T-helper 9 cell (primary cell): ENCODE results near the gene SHB.

ENCODE experiments used
- DNase-seq: peaks from one replicate; pipeline ENCODE4 v3.0.0-alpha.2; 2020
- total RNA-seq, 2 donors: gene quantifications; one replicate each; lab custom pipeline; 2026; lab: John Stamatoyannopoulos, UW

The SHB gene
- 1.1 to 2.2 reads per million in 2 donors for total RNA-seq

GRCh38 chr9:38068701-38069628 lies at the start of gene SHB:
SHB (minus strand) TSS chr9:38069227; CDS start chr9:38068645, 582 bp downstream.
- peak; percentile 84 for DNase-seq

GRCh38 chr9:38117651-38118050 lies 48.6 kb upstream of the SHB start:
- DNase-seq, result no peak

GRCh38 chr9:38114905-38115304 lies 45.9 kb upstream of the SHB start:
- no peak for DNase-seq

GRCh38 chr9:38112456-38112855 lies 43.4 kb upstream of the SHB start:
- DNase-seq, result no peak

- DNase-seq, result no peak
Measured at GRCh38 chr9:38112049-38112448, 43.0 kb upstream of the SHB start.

- DNase-seq, result no peak
Measured at GRCh38 chr9:38110476-38110875, 41.4 kb upstream of the SHB start.

GRCh38 chr9:38109601-38110000 lies 40.6 kb upstream of the SHB start:
- no peak for DNase-seq

GRCh38 chr9:38108326-38108725 lies 39.3 kb upstream of the SHB start:
- no peak for DNase-seq

GRCh38 chr9:38107811-38108304 lies 38.8 kb upstream of the SHB start:
- DNase-seq, result no peak

GRCh38 chr9:38107405-38107804 lies 38.4 kb upstream of the SHB start:
- no peak for DNase-seq

GRCh38 chr9:38106488-38106887 lies 37.5 kb upstream of the SHB start:
- no peak for DNase-seq

- no peak for DNase-seq
Measured at GRCh38 chr9:38103340-38103739, 34.3 kb upstream of the SHB start.

GRCh38 chr9:38101423-38101822 lies 32.4 kb upstream of the SHB start:
- DNase-seq, result no peak

- DNase-seq, result no peak
Measured at GRCh38 chr9:38096238-38096805, 27.3 kb upstream of the SHB start.

GRCh38 chr9:38094165-38094564 lies 25.1 kb upstream of the SHB start:
- DNase-seq, result no peak

- DNase-seq, result no peak
Measured at GRCh38 chr9:38092656-38093055, 23.6 kb upstream of the SHB start.

GRCh38 chr9:38092200-38092524 lies 23.1 kb upstream of the SHB start:
- DNase-seq, result no peak

GRCh38 chr9:38091310-38092199 lies 22.5 kb upstream of the SHB start:
- DNase-seq, result no peak

GRCh38 chr9:38090170-38090569 lies 21.1 kb upstream of the SHB start:
- no peak for DNase-seq

GRCh38 chr9:38089387-38090165 lies 20.5 kb upstream of the SHB start:
- DNase-seq, result no peak

GRCh38 chr9:38088006-38088925 lies 19.2 kb upstream of the SHB start:
- peak; percentile 73 for DNase-seq
